Activated CD8-positive, alpha-beta memory T cell treated with anti-CD3 and anti-CD28 coated beads, Interleukin-2, amount 50 U/mL, for 24 hours (primary cell): ENCODE data around the gene CCDC191.

Experiments used
- DNase-seq: peaks from one replicate; pipeline ENCODE4 v3.0.0-alpha.2; 2020; ENCODE audit errors: extremely low read depth

Gene CCDC191

DNA sequence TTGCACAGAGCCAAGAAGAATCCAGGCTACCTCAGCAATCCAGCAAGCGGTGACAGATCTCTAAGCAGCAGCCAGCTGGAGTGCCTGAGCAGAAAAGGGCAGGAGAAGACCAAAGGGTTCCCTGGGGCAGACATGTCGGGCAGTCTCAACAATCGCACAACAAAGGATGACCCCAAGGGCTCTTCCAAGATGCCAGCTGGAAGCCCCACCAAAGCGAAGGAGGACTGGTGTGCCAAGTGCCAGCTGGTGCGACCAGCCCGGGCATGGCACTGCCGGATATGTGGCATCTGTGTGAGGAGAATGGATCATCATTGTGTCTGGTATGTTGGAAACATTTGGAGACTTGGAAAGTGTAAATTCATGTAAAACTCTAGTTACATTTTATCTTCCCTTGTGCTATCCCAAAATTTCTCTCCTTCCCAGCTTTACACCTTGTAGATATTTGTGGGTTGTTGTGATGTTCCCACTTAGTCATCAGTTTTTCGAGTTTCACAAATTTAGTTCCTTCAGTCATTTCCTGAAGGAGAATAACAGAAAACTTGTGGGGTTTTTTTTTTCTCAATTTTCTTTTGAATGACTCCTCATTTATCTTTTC is 102.1 kb downstream of the CCDC191 start:
- no peak for DNase-seq

DNA sequence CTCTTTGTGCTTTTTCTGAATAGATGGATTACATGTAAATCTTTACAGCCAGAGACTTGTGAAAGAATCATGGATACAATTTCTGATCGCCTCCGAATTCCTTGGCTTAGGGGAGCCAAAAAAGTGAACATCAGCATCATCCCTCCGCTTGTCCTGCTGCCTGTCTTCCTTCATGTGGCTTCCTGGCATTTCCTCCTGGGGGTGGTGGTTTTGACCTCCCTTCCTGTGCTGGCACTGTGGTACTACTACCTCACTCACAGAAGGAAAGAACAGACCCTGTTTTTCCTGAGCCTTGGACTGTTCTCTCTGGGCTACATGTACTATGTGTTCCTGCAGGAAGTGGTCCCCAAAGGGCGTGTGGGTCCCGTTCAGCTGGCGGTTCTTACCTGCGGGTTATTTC is 102.6 kb downstream of the CCDC191 start:
- no peak for DNase-seq

- DNase-seq, result no peak
Measured at GRCh38 chr3:113952921-113953320, 103.4 kb downstream of the CCDC191 start.

DNA sequence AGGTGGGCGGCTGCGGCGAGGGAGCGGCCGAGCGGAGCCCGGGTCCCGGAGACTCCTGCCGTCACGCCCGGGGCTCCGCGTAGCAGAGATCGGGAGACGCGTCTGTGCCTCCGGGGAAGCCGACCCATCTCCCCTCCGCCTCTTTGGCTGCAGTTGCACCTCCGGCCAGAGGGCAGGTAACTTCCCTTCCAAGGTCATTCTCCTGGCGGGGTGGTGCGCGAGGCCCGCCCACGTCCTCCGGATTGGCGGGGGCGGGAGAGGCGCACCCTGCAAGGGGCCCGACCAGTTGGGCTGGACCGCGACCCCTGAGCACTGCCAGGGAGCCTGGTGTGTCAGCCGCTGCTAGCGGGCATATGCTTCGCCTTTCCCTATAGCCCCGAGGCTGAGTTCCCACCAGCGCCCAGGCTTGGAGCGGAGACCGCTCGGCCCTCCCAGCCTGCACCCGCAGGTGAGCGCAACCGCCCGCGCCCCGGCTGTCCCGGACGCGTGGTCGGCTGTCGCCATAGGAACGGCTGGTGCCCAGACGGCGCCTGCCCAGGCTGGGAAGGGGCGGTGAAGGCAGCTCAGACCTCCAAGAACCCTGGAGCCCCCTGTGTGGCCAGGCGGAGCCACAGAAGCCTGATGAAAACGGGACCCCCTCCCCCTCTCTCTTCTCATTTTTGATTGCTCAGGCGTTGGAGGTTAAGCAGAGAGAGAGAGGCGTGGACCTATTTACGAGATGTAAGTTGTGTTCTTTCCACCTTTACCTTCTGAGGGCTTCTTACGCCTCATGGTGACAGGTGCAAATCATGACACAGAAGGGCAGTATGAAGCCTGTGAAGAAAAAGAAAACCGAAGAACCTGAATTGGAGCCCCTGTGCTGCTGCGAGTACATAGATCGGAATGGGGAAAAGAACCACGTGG is 108.1 kb downstream of the CCDC191 start:
- DNase-seq, result no peak

DNA sequence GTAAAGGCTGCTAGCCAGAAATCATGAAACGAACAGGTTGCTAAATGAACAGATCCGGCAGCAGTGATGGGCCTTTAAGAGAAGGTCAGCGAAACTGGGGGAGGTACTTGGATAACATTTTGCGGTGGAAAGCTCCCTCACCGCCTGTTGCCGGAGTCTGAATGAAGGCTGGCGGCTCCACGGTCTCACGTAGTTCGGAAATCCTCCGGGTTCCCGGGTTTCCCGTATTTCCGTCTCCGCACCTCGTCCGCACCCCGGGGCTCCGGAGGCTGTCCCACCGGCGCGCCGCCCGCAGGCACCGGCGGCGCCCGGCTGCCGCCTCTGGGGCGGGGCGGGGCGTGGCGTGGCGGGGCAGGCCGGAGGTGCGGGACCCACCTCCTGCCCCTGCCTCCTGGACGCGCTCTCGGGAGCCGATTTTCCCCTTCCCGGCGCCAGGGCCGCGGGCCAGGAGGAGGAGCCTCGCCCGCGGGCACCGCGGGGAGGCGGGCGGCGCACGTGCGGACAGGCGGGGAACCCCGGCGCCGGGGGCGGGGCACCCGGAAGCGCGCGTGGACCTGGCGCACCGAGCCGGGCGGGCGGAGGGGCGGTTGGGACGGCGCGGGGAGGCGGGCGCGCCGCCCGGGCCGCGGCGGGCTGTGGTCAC is 108.8 kb downstream of the CCDC191 start, which contains the start of gene ZDHHC23:
TSS of gene ZDHHC23 (plus strand) at position 642 of the 643 bp plus-strand sequence. CDS start 790 bp downstream, outside the sequence.
- peak; percentile 1 for DNase-seq

GRCh38 chr3:113946831-113947230 is 109.5 kb downstream of the CCDC191 start:
- no peak for DNase-seq

GRCh38 chr3:113927556-113927955 is 128.8 kb downstream of the CCDC191 start:
- DNase-seq, result no peak

DNA sequence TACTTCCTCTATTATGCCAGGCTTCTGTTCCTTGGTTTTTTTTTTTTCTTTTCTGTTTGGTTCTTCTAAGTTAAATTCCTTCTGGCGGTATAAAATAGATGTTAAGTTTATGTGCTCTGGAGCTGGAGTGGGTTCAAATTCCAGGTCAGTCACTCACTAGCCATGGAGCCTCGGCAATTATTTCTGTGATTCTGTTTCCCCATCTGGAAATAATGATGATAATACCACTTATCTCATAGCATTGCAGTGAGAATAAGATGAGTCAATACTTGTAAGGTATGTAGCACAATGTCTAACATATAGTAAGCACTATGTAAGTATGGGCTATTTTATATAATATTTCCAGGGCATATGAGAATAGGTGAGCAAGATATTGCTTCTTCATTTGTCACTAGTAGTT is 141.7 kb downstream of the CCDC191 start:
- no peak for DNase-seq
